Coronary artery (tissue), 2 donors: ENCODE data around the gene PCDHGA11.
"Not testable (repeated sequence)": the region's sequence is repeated elsewhere in the genome, so short reads cannot be mapped to it uniquely, and the experiment has no call there.

Source experiments
- DNase-seq: peaks from one replicate; pipeline ENCODE4 v3.0.0-alpha.2; 2017; ENCODE audit warnings: low spot score
- H3K27ac ChIP-seq, 2 donors: fragments of 200-600 bp; sonication (generic); one replicate each; pipeline ENCODE4 v1.5.1; 2016 to 2019
- H3K4me3 ChIP-seq: fragments of 200-600 bp; sonication (generic); 2 replicates; pipeline ENCODE4 v1.5.1; 2016; ENCODE audit warnings: mild to moderate bottlenecking, moderate library complexity
- TF ChIP-seq, protein P1 (sequence below): fragments of 200-600 bp; sonication (generic); IDR thresholded peaks from one replicate; pipeline ENCODE4 v1.5.1; 2019; ENCODE audit warnings: antibody characterized with exemption

Gene PCDHGA11

DNA sequence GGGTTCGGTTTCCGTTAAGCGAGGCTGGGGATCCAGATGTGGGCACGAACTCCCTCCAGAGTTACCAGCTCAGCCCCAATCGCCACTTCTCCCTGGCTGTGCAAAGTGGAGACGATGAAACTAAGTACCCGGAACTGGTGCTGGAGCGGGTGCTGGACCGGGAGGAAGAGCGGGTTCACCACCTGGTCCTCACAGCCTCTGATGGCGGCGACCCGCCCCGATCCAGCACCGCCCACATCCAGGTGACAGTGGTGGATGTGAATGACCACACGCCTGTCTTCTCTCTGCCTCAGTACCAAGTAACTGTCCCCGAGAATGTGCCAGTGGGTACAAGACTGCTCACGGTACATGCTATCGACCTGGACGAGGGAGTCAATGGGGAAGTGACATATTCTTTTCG is 37.5 kb upstream of the PCDHGA11 start:
- DNase-seq: no peak
- peak overlapping the region; percentile 50 for H3K4me3 ChIP-seq
- no peak overlapping the region for H3K27ac ChIP-seq
- TF ChIP-seq, protein P1, sequence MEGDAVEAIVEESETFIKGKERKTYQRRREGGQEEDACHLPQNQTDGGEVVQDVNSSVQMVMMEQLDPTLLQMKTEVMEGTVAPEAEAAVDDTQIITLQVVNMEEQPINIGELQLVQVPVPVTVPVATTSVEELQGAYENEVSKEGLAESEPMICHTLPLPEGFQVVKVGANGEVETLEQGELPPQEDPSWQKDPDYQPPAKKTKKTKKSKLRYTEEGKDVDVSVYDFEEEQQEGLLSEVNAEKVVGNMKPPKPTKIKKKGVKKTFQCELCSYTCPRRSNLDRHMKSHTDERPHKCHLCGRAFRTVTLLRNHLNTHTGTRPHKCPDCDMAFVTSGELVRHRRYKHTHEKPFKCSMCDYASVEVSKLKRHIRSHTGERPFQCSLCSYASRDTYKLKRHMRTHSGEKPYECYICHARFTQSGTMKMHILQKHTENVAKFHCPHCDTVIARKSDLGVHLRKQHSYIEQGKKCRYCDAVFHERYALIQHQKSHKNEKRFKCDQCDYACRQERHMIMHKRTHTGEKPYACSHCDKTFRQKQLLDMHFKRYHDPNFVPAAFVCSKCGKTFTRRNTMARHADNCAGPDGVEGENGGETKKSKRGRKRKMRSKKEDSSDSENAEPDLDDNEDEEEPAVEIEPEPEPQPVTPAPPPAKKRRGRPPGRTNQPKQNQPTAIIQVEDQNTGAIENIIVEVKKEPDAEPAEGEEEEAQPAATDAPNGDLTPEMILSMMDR: no peak

- Histone ChIP-seq H3K4me3 (peak overlapping the region; percentile 25), H3K27ac (no peak overlapping the region)
- no peak for DNase-seq
- TF ChIP-seq, protein P1: no peak
Observed at GRCh38 chr5:141384471-141385267, 36.2 kb upstream of the PCDHGA11 start.

GRCh38 chr5:141387557-141388311 is 33.1 kb upstream of the PCDHGA11 start, which contains the start of gene PCDHGB4:
Gene PCDHGB4 (plus strand): TSS chr5:141387698. CDS start chr5:141387885, 187 bp downstream.
- not testable (repeated sequence) for DNase-seq, H3K27ac ChIP-seq
- peak within 1 kb of the TSS; percentile 48 for H3K4me3 ChIP-seq

- no peak overlapping the region for H3K27ac ChIP-seq
- DNase-seq: no peak
- TF ChIP-seq, protein P1: no peak
- H3K4me3 ChIP-seq: peak overlapping the region; percentile 48
Observed at GRCh38 chr5:141388661-141389060, 32.2 kb upstream of the PCDHGA11 start.

- DNase-seq: no peak
- Histone ChIP-seq H3K27ac (no peak overlapping the region), H3K4me3 (peak overlapping the region; percentile 43)
- TF ChIP-seq, protein P1: no peak
Observed at GRCh38 chr5:141389153-141390042, 31.5 kb upstream of the PCDHGA11 start.

DNA sequence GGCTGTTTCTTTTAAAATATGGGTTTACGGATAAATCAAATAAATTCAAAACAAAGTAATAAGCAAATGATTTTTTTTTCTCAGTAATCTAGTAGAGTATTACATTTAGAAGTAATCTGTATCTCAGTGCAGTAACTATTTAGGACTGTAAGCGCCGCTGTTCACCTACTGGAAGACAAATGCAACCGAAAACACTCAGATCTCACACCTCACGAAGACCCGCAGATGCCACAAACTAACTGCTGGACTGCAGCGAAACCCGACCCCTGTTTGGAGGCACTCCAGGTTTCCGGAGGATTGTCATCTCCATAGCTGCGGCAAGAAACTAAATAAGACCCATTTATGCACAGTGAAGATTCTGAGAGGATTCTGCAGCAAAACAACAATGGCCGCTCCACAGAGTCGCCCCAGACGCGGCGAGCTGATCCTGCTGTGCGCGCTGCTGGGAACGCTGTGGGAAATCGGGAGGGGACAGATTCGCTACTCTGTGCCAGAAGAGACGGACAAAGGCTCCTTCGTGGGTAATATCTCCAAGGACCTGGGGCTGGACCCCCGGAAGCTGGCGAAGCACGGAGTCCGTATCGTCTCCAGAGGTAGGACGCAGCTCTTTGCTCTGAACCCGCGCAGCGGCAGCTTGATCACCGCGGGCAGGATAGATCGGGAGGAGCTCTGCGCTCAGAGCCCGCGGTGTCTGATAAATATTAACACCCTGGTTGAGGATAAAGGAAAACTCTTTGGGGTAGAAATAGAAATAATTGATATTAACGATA is 28.2 kb upstream of the PCDHGA11 start, which contains the start of gene PCDHGA8:
PCDHGA8 (plus strand) TSS at position 205 of the 770 bp plus-strand sequence; CDS start at position 386, 181 bp downstream.
- TF ChIP-seq, protein P1: no peak
- H3K4me3 ChIP-seq: peak within 1 kb of the TSS; percentile 25
- H3K27ac ChIP-seq: no peak within 1 kb of the TSS
- no peak for DNase-seq
